K562 (cell line): ENCODE results near the gene FANK1. TPM values are rescaled to one million over a fixed set of nuclear protein-coding genes. Genes with fewer than 3 reads are reported as not detected.

Experiments used
- ATAC-seq: fragments of 200-7000 bp; cut with Tn5 transposase; 3 replicates; pipeline ENCODE4 v1.9.1; 2020; ENCODE audit warnings: moderate library complexity
- BruUV-seq: library from RNA; stranded (reverse); fragments of 400-500 nt; replicated peaks from 2 replicates; lab custom pipeline; 2021; lab: Mats Ljungman, UMichigan
- CTCF ChIA-PET: fragments of 300-600 bp; formaldehyde crosslinking; extraction: SDS; loops from one replicate; lab custom pipeline; 2021; ENCODE audit warnings: low intra/inter-chr PET ratio; lab: Yijun Ruan, JAX
- POLR2A ChIA-PET: fragments of 300-600, 350-650 bp; sonication (Branson Sonifier 250); formaldehyde crosslinking; extraction: SDS; loops from one replicate; lab custom pipeline; 2021; ENCODE audit warnings: antibody characterized with exemption, inconsistent platforms; lab: Yijun Ruan, JAX
- DNase-seq, 4 experiments: peaks; one replicate each; pipeline versions ENCODE4 v3.0.0 to v3.0.0-alpha.2; 2011 to 2018; ENCODE audit warnings: low spot score in 3 of 4, mixed read lengths in 3 of 4; ENCODE audit errors: extremely low read depth in 1 of 4
- FAIRE-seq: peaks from 2 replicates; lab custom pipeline; 2011; peaks lifted over from hg19 to GRCh38; lab: Jason Lieb, UNC
- H2AFZ ChIP-seq: 2 replicates; pipeline ENCODE4 v1.6.0; 2011; ENCODE audit warnings: low read depth, low read length, control low read depth, inconsistent platforms
- H3K27ac ChIP-seq: fragments of 200-600 bp; 3 replicates; pipeline ENCODE4 v1.8.0; 2011; ENCODE audit warnings: low read depth, mild to moderate bottlenecking, control low read depth, inconsistent platforms, low read length, moderate library complexity, mixed read lengths; ENCODE audit errors: extremely low read depth
- H3K27me3 ChIP-seq, 2 experiments: fragments of 300-600 bp in 1 of 2; 2 replicates in 1 of 2; 3 replicates in 1 of 2; pipeline versions ENCODE4 v1.6.0 to v1.8.0; 2011; ENCODE audit warnings: inconsistent platforms in 2 of 2, low read length in 2 of 2, mild to moderate bottlenecking in 1 of 2, mixed read lengths in 1 of 2, moderate library complexity in 1 of 2; ENCODE audit not compliant: control insufficient read depth in 2 of 2, insufficient read depth in 2 of 2
- H3K36me3 ChIP-seq: fragments of 300-600 bp; 3 replicates; pipeline ENCODE4 v1.8.0; 2011; ENCODE audit warnings: mild to moderate bottlenecking, low read length, inconsistent platforms; ENCODE audit not compliant: control insufficient read depth, insufficient read depth
- H3K4me1 ChIP-seq, 2 experiments: fragments of 200-600 bp in 1 of 2; replicated peaks in 1 of 2; 2 replicates in 1 of 2; 3 replicates in 1 of 2; pipeline versions ENCODE4 v1.5.1 to v1.8.0; 2011; ENCODE audit warnings: inconsistent platforms in 2 of 2, low read length in 2 of 2, mild to moderate bottlenecking in 1 of 2, mixed read lengths in 1 of 2, moderate library complexity in 1 of 2; ENCODE audit not compliant: control insufficient read depth in 2 of 2, insufficient read depth in 2 of 2
- H3K4me2 ChIP-seq: 2 replicates; pipeline ENCODE4 v1.6.1; 2011; ENCODE audit warnings: low read length, control low read depth, inconsistent platforms, mixed read lengths; ENCODE audit not compliant: insufficient read depth
- H3K4me3 ChIP-seq: fragments of 200-600 bp; sonication (generic), shearing (Covaris generic); 2 replicates; pipeline ENCODE4 v1.5.1; 2016; ENCODE audit warnings: control low read depth, inconsistent platforms
- H3K79me2 ChIP-seq: fragments of 200-600 bp; 3 replicates; pipeline ENCODE4 v1.8.0; 2011; ENCODE audit warnings: low read length, inconsistent platforms; ENCODE audit not compliant: control insufficient read depth, insufficient read depth
- H3K9ac ChIP-seq, 2 experiments: 2 replicates each; pipeline versions ENCODE4 v1.6.0 to v1.6.1; 2011; ENCODE audit warnings: low read depth in 2 of 2, low read length in 2 of 2, control low read depth in 1 of 2, inconsistent platforms in 1 of 2, mild to moderate bottlenecking in 1 of 2, mixed read lengths in 1 of 2; ENCODE audit not compliant: insufficient read depth in 1 of 2
- H3K9me1 ChIP-seq: one replicate; pipeline ENCODE4 v1.6.0; 2011; ENCODE audit warnings: inconsistent platforms, mild to moderate bottlenecking, low read length, moderate library complexity; ENCODE audit not compliant: control insufficient read depth, insufficient read depth
- H3K9me3 ChIP-seq: replicated peaks from 2 replicates; pipeline ENCODE4 v1.5.1; 2011; ENCODE audit warnings: low read depth, low read length, inconsistent platforms; ENCODE audit not compliant: control insufficient read depth, insufficient read depth
- H4K20me1 ChIP-seq: replicated peaks from 2 replicates; pipeline ENCODE4 v1.6.1; 2011; ENCODE audit warnings: low read length, inconsistent platforms, mixed read lengths; ENCODE audit not compliant: control insufficient read depth, insufficient read depth
- BRF2 ChIP-seq: IDR thresholded peaks from 3 replicates; pipeline ENCODE4 v1.6.1; 2011; ENCODE audit warnings: borderline replicate concordance, mild to moderate bottlenecking; ENCODE audit not compliant: insufficient read length, insufficient read depth
- CBX8 ChIP-seq: fragments of 200-600 bp; sonication (generic); IDR thresholded peaks from 2 replicates; pipeline ENCODE4 v1.6.1; 2012; ENCODE audit warnings: borderline replicate concordance, mixed run types, low read depth, mild to moderate bottlenecking, moderate library complexity, mixed read lengths, low read length, control low read depth, inconsistent platforms; ENCODE audit not compliant: poor library complexity, severe bottlenecking; ENCODE audit errors: extremely low read depth
- EP300 ChIP-seq: IDR thresholded peaks from 2 replicates; pipeline ENCODE4 v1.6.1; 2012; ENCODE audit warnings: low read length, improper control_type of control experiment
- HMG20A ChIP-seq: fragments of 450-650 bp; formaldehyde crosslinking; conservative IDR thresholded peaks from 2 replicates; pipeline ENCODE4 v1.4.0; 2020; ENCODE audit warnings: mild to moderate bottlenecking, mixed read lengths
- HMGN3 ChIP-seq: IDR thresholded peaks from 2 replicates; pipeline ENCODE4 v1.6.1; 2011; ENCODE audit warnings: borderline replicate concordance, low read depth, mild to moderate bottlenecking, mixed read lengths, low read length; ENCODE audit not compliant: insufficient read length; ENCODE audit errors: extremely low read depth
- KAT7 ChIP-seq: sonication (generic); formaldehyde crosslinking; IDR thresholded peaks from 2 replicates; pipeline ENCODE4 v1.8.0; 2022; ENCODE audit warnings: missing genetic modification reagents, mild to moderate bottlenecking, borderline replicate concordance
- L3MBTL2 ChIP-seq: fragments of 450-650 bp; IDR thresholded peaks from 2 replicates; pipeline ENCODE4 v1.6.1; 2016; ENCODE audit warnings: mild to moderate bottlenecking, moderate library complexity
- RB1 ChIP-seq: fragments of 450-650 bp; IDR thresholded peaks from 2 replicates; pipeline ENCODE4 v1.6.1; 2017; ENCODE audit warnings: low read depth, mild to moderate bottlenecking
- RREB1 ChIP-seq: fragments of 250-450 bp; sonication (Bioruptor Pico); IDR thresholded peaks from 2 replicates; pipeline ENCODE4 v1.4.0; 2020
- SP1 ChIP-seq: sonication (generic); formaldehyde crosslinking; IDR thresholded peaks from 2 replicates; pipeline ENCODE4 v1.8.1; 2022; ENCODE audit warnings: mild to moderate bottlenecking, missing genetic modification reagents
- TGIF2 ChIP-seq: sonication (generic); formaldehyde crosslinking; IDR thresholded peaks from 2 replicates; pipeline ENCODE4 v1.8.1; 2022; ENCODE audit warnings: mild to moderate bottlenecking, missing genetic modification reagents, moderate library complexity
- ZNF41 ChIP-seq: fragments of 250-450 bp; sonication (Bioruptor Pico); conservative IDR thresholded peaks from 2 replicates; pipeline ENCODE4 v1.4.0; 2020; ENCODE audit warnings: mild to moderate bottlenecking
- ZNF583 ChIP-seq: fragments of 250-450 bp; sonication (Bioruptor Pico); IDR thresholded peaks from 2 replicates; pipeline ENCODE4 v1.4.0; 2020
- ZNF717 ChIP-seq: fragments of 250-450 bp; sonication (Bioruptor Pico); IDR thresholded peaks from 2 replicates; pipeline ENCODE4 v1.5.0; 2021
- WGBS: fragments of 100-300 bp; shearing (Covaris generic); methylation state at CpG from one replicate; pipeline ENCODE4 v1.1.6; 2016; ENCODE audit warnings: low coverage, mixed read lengths; ENCODE audit not compliant: insufficient coverage; ENCODE audit errors: missing lambda C conversion rate; 5-methylcytosine and 5-hydroxymethylcytosine counted together
- in situ Hi-C: fragments of 300-500 bp; cut with MboI; formaldehyde crosslinking; loops from 4 replicates; pipeline ENCODE4 v1.15.0; 2018; ENCODE audit warnings: inconsistent platforms, mixed read lengths
- intact Hi-C: fragments of 100-400 bp; cut with micrococcal nuclease; formaldehyde crosslinking; loops from 2 replicates; pipeline ENCODE4 v1.14.2; 2022
- polyA plus RNA-seq, 8 experiments: library from polyadenylated mRNA; depleted of rRNA in 4 of 8; stranded (reverse) in 5 of 8; unstranded in 3 of 8; fragments of >200 nt; fragmentation: Nextera tagmentation in 2 of 8; fragmentation: Illumina TruSeq in 1 of 8; extraction: Ambion mirVana in 2 of 8; extraction: Trizol in 1 of 8; gene quantifications; 2 replicates each; pipeline versions ENCODE4 v1.2.1 to v1.2.3, GENCODE V29; 2011 to 2014; ENCODE audit warnings: inconsistent platforms in 1 of 8, missing spikeins in 1 of 8
- total RNA-seq, 7 experiments: library from RNA; depleted of rRNA in 6 of 7; stranded (reverse); fragments of >200 nt in 6 of 7; fragmentation: Illumina TruSeq in 2 of 7; extraction: Trizol in 2 of 7; gene quantifications; 2 replicates each; pipeline versions ENCODE4 v1.2.1 to v1.2.3, GENCODE V29; 2011 to 2021; ENCODE audit warnings: low replicate concordance in 1 of 7

Gene FANK1
- total and polyA plus RNA-seq, 9 of the 15 experiments (the other 6 are each of a cell fraction or from before 2014, with no cell fraction given), result 0.11 to 2.3 (median 0.51) TPM; not detected in 1

GRCh38 chr10:126014309-126014708 is 117.9 kb downstream of the FANK1 start (continued):
- TF ChIP-seq ZNF717 (CRISPR knock-in tag) (no peak), BRF2 (no peak), KAT7 (no peak), SP1 (no peak)

- Histone ChIP-seq H3K4me3 (no peak overlapping the region), H3K9me3 (no peaks in the 10 kb centered on the region), H3K4me2 (no peak overlapping the region), H3K27me3 (no peaks in the 10 kb centered on the region), H3K27ac (no peak overlapping the region), H3K9ac (no peak overlapping the region), H4K20me1 (no peaks in the 10 kb centered on the region), H3K4me1 (no peaks in the 10 kb centered on the region; a peak in 1 of 5 replicates), H2AFZ (no peak overlapping the region), H3K79me2 (no peaks in the 10 kb centered on the region), H3K9me1 (no peaks in the 10 kb centered on the region), H3K36me3 (no peaks in the 10 kb centered on the region)
- 0% methylated on average over 3 of the region's 3 CpGs for WGBS
- in situ Hi-C loops (no loop called here), intact Hi-C loops (no loop called here)
- ATAC-seq (no peak), DNase-seq (no peak), FAIRE-seq (no peak)
- no TSS peak for BruUV-seq
- no peak for TF ChIP-seq CBX8
- TF ChIP-seq ZNF41 (CRISPR knock-in tag), result no peak
- TF ChIP-seq L3MBTL2, result no peak
- TF ChIP-seq RB1, result no peak
- TF ChIP-seq ZNF583 (CRISPR knock-in tag), result no peak
- TF ChIP-seq RREB1, result no peak
- TF ChIP-seq HMGN3, result no peak
- no peak for TF ChIP-seq TGIF2
- no peak for TF ChIP-seq HMG20A
- no peak for TF ChIP-seq EP300
- CTCF ChIA-PET, result no interaction called here
- POLR2A ChIA-PET, result no interaction called here
Measured at GRCh38 chr10:126015413-126015812, 119.0 kb downstream of the FANK1 start.
